HG03457 (cell line): ENCODE data around the gene SCN5A.

ENCODE experiments used
- ATAC-seq: cut with Tn5 transposase; IDR thresholded peaks from one replicate; pipeline ENCODE4 v1.9.1; 2021; ENCODE audit warnings: moderate number of reproducible peaks; ENCODE audit not compliant: unreplicated experiment

SCN5A gene

DNA sequence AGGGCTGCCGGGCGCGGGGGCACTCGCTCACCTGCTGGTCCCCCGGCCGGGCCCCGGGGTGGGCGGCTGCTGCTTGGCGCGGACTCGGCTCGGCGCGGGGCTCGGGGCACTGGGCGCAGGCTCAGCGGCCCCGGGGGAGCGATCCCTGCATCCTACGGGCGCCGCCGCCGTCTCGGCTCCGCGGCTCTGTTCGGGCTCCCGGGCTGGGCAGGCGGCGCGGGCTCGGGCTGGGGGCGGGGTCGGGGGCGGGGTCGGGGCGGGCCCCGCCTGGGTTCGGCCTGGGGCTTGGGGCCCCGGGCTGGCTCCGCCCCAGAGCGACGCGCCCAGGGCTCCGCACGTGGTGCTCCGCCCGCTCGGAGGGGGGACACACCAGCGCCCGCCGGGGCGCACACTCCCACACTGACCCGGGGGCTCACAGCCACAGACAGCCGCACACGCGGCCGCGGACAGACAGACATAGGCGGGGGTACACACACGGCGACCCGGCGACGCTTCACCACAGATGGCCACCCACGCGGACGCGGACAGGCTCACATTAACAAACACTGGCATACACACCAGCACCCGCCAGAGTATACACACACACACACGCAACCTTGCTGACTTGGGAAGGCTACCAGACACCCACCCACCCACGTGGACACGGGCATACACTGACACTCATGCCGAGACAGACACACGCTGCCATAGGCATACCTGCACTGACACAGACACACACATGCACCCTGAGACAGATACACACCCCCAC lies at the start of gene SCN5A:
SCN5A (minus strand) TSS at position 188 of the 748 bp plus-strand sequence. CDS start 16,380 bp downstream, outside the sequence.
- no peak for ATAC-seq

DNA sequence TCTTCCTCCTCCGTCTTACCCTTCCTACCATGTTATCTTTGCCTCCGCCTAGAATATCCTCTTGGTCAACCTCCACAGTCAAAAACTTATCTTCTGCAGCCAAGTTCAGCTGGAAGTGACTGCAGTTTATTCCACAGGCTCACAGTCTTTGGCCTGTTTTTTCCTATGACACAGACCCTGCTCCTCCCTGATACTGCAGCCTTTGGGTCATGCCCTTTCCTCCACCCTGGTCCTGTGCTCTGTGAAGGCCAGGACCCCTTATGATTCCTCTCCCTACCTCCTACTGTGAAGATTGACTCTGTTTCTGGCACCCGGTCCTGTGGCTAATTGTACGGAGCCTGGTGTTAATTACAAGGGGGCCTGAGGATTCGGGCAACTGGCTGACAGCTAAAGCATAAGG lies 49.3 kb upstream of the SCN5A start:
- no peak for ATAC-seq

DNA sequence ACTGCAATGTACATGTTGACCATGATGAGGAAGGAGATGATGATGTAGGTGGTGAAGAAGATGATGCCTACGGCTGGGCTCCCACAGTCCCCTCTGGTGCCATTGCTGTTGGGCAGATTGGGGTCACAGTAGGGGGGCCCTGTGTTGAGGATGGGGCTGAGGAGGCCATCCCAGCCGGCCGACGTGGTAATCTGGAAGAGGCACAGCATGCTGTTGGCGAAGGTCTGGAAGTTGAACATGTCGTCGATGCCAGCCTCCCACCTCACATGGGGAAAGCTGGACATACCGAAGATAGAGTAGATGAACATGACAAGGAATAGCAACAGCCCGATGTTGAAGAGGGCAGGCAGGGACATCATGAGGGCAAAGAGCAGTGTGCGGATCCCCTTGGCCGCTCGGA lies 48.6 kb upstream of the SCN5A start:
- no peak for ATAC-seq

DNA sequence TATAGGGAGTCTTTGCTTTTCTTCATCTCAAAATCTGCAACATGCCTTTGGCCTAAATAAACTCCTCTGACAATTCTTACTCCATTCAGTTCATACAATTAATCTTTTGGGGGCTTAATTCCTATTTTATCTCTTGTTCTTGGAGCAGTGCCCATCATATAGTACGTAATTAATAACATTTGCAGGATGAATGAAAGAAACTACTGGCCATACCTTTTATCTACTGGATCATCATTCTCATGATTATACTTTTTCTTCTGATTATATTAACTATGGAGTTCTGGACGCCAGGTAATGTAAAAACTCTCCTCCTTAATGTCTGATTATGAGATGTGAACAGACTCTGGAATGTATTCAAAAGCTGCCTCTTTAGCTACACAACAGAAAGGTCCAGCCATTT lies 46.5 kb upstream of the SCN5A start:
- ATAC-seq: no peak

DNA sequence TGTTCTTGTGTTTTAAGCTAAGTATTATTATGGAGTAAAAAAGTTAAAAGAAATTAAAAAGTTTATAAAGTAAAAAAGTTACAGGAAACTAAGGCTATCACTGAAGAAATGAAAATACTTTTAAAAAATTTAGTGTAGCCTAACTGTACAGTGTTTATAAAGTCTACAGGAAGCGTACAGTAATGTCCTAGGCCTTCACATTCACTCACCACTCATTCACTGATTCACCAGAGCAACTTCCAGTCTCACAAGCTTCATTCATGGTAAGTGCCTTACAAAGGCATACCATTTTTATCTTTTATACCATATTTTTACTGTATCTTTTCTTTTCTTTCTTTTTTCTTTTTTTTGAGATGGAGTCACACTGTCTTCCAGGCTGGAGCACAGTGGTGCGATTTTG lies 40.7 kb upstream of the SCN5A start:
- ATAC-seq: no peak

DNA sequence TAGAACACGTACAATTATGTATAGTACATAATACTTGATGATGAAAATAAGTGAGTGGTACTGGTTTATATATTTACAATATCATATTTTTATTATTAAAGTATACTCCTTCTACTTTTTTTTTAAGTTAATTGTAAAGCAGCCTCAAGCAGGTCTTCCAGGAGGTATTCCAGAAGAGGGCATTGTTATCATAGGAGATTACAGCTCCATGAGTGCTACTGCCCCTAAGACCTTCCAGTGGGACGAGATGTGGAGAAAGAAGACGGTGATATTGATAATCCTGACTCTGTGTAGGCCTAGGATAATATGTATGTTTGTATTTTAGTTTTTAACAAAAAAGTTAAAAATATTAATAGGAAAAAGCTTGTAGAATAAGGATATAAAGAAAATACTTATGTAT lies 40.3 kb upstream of the SCN5A start:
- ATAC-seq: no peak

DNA sequence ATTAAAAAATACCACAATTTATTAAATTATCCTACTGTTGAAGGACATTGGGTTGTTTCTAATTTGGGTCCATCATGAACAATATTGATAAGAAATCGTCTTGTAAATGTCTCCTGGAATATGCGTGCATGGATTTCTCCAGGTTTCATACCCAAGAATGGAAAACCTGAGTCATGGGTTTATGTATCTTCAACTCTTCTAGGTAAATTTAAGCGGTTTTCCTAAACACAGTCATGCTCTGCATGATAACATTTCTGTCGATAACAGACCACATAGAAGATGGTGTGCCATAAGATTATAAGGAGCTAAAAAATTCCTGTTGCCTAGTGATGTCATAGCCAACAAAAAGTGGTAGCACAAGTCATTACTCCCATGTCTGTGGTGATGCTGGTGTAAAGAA lies 39.9 kb upstream of the SCN5A start:
- no peak for ATAC-seq

DNA sequence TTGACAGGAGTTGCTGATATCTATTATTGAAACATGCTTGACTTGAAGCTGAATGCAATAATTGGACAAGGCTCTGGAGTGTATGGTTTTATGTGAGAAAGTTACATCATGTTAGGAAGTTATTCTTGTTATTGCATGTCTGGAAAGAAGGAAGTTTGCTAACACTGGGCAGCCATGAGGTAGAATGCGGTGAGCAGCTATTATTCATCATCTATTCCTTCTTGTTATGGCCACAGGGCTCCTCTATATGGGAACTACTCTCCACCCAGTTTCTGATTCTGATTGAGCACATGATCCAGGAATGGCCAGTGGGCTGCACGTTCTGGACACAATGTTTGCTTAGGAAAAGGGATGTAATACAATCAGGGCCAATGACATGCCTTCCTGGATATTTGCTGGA lies 37.8 kb upstream of the SCN5A start:
- ATAC-seq: no peak

DNA sequence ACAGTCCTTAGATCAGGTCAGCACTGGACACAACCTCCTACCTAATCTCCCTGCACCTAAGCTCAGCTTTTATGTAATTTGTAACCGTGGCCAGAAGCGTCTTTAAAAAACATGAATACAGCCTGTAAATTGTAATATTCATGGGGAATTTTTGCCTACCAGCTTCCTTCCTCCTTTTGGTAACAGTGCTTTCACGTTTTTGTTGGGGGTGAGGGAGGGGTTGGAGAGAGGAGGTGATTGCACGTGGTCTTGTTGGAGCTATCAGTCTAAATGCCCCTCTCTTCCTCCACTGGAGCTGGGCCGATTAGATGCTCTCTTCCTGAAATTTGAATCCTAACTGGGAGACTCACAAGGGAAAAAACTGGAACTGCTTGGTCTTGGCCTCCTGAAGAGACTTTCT lies 35.1 kb upstream of the SCN5A start:
- ATAC-seq: no peak

DNA sequence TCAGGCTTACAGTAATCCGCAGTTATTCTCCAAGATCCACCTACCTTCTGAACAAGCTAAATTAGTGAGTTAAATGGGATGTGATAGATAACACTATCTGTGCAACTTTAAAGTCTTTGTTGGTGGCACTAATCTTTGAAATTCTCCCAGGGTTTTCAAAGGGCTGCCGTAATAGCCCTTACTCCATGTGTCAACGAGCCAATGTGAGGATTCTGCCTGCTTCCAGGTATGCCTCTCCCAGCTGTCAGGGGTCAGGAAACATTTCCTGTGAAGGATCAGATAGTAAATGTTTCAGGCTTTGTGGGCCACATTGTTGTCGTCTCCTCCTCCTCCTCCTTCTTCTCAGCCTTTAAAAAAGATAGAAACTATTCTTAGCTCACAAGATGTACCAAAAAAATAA lies 20.2 kb upstream of the SCN5A start:
- no peak for ATAC-seq

DNA sequence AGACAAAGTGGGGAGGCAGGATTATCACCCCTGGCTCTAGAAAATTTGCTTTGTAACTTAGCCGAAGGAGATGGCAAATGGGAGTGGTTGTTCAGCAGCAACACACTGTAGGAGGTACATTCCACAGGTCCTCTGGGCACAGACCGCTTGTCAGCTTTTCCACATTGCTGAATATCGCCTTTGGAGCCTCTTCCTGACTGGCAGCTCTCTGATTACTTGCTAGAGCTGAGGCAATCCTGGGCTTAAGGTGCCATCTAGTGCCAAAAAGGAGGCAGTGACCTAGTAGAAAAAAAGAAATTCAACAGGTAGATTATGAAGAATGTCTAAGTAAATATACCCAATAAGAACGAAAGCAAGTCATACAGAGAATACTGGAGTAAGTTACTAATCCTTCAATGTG lies 13.1 kb upstream of the SCN5A start:
- no peak for ATAC-seq

DNA sequence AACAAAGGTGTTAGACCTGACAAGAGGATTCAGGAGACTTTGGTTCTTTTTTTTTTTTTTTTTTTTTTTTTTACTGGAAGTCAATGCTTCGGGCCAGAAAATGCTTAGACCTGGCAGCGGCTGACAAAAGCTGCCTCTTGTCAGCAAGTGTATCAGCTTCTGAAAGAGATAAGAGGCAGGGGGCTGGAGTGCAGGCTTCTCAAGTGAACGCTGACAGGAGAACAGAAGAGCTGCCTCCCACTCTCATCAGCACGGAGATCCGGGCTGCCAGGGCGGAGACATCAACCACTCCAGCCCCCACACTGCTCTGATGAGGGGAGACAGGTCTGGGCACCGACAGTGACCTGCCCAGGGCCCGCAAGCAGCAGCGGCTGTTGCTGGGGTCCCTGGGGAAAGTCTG lies 9.4 kb upstream of the SCN5A start:
- ATAC-seq: no peak

DNA sequence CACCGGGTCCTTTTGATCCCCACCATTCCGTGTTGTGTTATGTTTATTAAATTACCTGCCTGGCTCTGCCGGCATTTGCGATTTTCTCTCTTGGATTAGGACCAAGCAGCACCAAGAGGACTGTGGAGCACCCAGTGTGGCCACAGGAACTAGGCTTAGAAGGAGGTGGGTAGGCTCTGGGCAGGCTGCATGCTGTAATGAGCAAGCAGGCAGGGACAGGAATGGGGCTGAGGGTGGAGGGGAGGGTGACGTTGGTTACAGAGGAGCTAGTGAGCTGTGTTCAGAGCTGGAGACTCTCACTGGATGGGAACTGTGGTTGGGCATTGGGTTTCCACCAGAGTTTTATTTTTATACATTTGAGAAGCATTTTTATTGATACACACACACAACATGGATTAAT lies 7.9 kb upstream of the SCN5A start:
- ATAC-seq: no peak

DNA sequence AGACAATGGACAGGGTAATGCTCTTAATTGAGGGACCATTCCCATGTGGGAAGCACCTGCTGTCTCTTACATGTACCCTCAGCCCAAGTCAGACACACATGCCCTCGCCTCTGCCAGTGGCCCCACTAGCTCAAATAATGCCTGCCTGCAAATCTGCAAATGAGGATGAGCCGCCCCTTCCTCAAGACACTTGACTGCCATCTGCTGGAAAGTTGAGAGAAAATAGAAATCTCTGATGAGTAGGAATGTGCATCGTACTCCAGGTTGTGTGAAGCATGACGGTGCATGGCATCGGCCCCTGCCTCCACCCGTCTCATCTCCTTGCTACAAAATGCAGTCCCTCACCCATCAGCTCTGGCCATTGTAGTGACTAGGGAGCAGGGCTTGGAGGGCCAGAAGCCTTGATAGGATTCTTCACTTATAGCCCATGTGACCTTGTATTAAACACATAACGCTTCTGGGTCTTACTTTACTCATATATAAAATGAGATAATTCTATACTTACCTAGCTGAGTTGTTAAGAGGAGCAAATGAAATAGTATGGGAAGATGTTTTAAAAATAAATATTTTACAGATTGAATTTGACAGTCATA lies 6.3 kb upstream of the SCN5A start:
- no peak for ATAC-seq

DNA sequence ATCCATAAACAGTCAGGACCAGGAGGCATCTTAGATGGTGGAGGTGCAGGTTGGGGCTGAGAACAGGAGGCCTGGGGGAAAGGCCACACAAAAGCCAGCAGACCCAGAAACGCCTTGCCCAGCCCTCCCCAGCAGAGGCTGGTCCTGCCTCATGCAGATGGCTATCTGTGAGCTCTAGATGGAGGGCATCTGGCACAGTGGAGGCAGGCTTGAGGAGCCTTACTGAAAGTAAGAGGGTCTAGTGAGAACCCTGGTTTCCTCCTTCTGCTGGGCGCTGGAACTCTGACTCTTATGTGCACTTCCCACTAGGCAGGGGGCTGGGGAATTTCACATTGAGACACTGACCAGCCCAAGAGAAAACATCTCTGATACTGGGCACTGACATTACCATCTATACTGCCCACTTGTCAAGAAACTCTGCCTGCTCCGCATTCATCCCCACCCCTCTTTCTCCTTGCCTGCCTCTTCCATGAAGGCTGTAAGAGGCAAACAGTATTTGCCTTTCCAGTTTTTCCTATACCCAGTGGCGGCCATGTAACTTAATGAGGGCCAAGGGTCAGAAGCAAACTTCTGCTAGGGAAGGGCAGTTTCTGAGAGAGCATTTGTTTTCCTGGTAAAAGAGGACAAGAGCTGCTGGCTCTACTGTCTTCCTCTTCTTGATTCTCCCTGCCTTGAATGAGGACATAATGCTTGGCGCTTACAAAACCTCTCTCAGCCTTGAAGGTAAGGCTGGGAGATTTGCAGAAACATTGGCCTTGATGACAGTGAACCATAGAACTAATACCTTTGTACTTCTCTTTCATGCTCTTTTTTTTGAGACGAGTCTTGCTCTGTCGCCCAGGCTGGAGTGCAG lies 4.4 kb upstream of the SCN5A start:
- ATAC-seq: no peak

DNA sequence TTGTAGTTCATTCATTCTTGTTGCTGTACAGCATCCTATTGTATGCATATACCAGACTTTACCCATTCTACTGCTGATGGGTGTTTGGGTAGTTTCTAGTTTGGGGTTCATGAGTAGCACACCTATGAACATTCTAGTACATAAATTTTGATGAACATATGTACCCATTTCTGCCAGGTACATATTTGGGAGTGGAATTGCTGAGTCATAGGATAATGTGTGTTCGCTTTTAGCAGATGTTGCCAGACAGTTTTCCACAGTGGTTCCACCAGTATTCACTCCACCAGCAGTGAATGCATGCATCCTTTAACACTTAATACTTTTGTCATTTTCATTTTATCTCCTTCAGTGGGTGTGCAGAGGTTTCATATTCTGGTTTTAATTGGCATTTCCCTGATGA lies 3.4 kb upstream of the SCN5A start:
- no peak for ATAC-seq

DNA sequence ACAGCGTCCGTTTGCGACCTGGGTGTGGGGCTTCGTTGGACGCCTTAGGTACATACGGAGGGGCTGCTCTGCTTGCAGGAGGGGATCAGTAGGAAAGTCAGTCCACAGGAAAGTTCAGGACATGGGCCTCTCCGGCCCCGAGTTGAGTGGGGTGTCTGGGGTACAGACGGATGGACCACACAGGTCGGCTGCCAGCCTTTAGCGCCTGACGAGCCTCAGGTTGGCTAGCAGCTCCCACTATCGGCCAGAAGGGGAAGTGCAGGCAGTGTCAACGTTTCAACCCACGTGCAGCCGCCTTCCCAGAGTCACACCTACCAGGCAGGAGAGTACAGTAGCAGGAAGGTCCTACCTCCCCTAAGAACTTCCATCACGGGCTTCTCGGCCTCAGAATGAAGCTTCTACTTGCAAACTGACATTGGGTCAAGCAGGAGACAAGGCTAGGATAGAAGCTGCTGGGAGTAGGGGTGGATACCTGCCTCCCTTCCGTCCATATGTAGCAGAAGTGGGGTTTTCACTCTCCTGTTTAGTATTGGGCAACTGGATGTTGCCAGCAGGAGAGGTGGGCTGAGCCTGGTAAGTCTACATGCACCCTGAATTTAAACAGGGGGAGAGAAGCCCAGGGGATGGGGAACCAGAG lies 1.8 kb upstream of the SCN5A start:
- ATAC-seq: peak; percentile 56

DNA sequence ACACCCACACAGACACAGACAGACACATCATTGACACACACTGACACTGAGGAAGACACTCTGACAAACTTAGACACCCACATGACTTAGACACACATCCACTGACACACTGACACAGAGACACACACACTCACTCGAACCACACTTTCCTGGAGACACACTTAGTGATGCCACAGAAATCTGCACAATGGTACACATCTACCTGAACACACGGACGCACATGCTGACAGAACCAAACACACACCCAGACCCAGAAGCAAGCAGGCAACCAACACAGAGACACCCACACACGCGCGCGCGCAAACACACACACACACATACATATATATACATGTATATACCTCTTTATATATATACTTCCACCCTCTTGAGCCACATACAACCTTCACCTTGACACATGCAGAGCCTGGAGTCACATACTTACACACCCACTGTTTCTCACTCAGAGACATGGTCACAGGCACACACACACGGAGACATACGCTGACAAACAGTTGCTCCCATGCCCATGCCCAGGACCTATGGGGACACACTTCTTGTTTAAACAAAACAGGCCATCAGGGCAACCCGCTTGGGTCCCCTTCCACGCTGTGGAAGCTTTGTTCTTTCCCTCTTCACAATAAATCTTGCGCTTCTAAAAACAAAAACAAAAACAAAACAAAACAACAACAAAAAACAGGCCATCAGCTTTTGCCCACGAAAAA lies 913 bp upstream of the SCN5A start:
- ATAC-seq: no peak

DNA sequence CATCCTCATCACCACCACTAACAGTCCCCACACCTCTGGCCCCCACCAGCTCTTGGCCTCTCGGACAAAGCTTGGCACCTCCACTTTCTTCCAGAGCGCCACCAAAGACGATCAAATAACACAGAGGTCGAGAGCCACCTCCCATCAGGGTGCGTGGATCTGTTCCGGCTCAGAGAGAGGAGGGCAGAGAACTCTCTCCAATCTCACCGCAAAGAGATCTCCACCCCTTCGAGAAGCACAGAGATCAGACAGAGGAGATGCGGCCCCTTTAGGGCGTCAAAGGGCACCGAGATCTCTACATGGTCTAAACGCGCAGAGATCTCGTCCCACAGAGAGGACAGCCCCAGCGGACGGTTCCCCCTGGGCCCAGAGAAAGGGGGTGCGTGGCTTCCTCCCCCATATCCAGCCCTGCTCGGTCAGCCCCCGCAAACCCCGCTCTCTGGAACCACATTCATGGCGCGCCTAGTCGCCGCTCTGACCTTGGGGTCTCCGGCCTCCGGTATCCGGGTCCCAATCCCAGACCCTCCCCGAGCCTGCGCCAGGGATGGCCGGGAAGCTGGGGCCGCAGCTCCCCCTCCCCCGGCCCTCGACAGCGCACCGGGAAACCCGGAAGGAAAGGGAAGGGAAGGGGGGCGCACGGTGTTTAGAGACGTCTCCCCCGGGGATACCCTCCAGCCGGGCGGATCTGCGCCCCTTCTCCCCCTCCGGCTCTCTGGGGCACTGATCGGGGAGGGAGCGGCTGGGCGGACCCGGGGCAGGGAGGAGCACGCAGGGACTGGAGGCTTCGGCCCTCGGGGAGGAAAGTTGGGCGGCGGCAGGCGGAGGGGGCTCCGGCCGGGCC lies 608 bp downstream of the SCN5A start:
- ATAC-seq: no peak

DNA sequence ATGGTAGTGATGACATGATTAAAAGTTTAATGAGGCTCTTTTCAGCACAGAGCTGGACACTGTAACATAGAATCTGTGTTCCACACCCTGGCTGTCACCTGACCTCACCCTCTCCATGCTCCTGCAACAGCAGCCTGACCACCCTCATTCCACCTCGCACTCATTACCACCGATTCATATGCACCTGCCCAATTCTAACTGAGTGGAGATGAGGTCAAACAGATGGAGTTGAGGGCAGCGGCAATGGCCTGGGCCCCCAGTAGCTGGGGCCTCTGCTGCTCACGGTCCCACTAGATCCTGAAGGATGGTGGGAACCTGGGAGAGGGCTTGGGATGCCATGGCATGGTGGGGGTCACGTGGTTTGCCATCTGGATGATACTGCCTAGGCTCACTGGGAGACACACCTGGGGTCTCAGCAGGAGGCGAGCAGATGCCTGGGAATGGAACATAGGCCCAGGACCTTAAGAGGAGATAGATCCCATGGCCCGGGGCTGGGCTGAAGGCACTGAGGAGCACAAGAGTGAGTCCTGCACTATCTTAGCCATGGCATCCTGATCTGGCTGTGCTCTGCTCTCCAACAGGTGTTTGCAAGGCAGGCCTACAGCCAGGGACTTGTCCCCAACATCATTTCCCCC lies 1.3 kb downstream of the SCN5A start:
- ATAC-seq: no peak
